Measurements from ENCODE around the gene EXOC4. TPM values are rescaled to one million over a fixed set of nuclear protein-coding genes. Genes with fewer than 3 reads are reported as not detected.

The EXOC4 gene
- total and polyA plus RNA-seq, 2 donors (not counting 3 experiments of a cell fraction or from before 2014, with no cell fraction given): 20.3 to 73.1 TPM

DNA sequence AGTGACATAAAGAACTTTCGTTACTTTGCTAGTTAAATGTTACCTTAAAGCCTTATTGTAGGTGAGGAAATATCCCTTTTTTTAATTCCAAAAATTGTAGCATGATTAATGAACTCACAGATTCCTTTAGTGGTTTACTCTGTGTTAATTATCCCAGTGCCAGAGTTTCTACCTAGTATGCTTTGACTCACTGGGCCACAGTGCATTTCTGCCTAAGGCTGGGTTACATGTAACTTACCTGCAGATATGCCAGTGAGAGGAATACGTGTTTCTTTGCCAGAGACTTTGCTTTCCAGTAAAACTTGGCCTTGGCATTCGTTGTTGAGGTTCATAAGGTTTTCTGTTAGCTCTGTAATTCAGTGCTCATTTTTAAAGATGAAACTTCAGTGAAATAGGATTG, 493.4 kb downstream of the EXOC4 start:
- no peaks in the 10 kb centered on the region for H3K9me1 ChIP-seq (replicated peaks; ENCODE audit: control insufficient read depth, extremely low read depth, insufficient read depth, low read length)
- BruUV-seq (replicated peaks): no TSS peak
- no peak overlapping the region for H3K4me2 ChIP-seq (ENCODE audit: insufficient read depth, low read length)
- H4K20me1 ChIP-seq (replicated peaks; ENCODE audit: control insufficient read depth, extremely low read depth, insufficient read depth, low read length): no peaks in the 10 kb centered on the region
- dilution Hi-C loops (cut with MboI; ENCODE audit: extremely low pct_ligation_motif_present, low sequenced_read_pairs): no loop called here
- H3K27ac ChIP-seq (ENCODE audit: insufficient read depth, low read depth, low read length): no peak overlapping the region
- no peaks in the 10 kb centered on the region for H3K9me3 ChIP-seq (replicated peaks; ENCODE audit: control insufficient read depth, insufficient read depth, low read length)
- no peak for FAIRE-seq
- ChIA-PET POLR2A (no interaction called here), CTCF (no interaction called here)
- TF ChIP-seq POLR2A (IDR thresholded peaks at IDR 0.05; ENCODE audit: low read depth, low read length) (no peak), POLR2AphosphoS5 (IDR thresholded peaks at IDR 0.05; ENCODE audit: insufficient read depth, low read depth, low read length) (no peak), MYC (IDR thresholded peaks at IDR 0.05; ENCODE audit: low read depth, low read length) (no peak), FOS (IDR thresholded peaks at IDR 0.05; ENCODE audit: borderline replicate concordance, insufficient read depth, low read length) (no peak), GATA2 (IDR thresholded peaks at IDR 0.05; ENCODE audit: insufficient read depth, insufficient read length, low read depth, low read length) (no peak), JUN (IDR thresholded peaks at IDR 0.05; ENCODE audit: borderline replicate concordance, insufficient read depth, insufficient read length, low read depth) (no peak)
- TF ChIP-seq, protein P1, sequence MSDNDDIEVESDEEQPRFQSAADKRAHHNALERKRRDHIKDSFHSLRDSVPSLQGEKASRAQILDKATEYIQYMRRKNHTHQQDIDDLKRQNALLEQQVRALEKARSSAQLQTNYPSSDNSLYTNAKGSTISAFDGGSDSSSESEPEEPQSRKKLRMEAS (IDR thresholded peaks at IDR 0.05; ENCODE audit: insufficient read depth, insufficient read length): no peak
- H2AFZ ChIP-seq (ENCODE audit: low read depth, low read length): no peak overlapping the region
- no peak overlapping the region for H3K9ac ChIP-seq (replicated peaks; ENCODE audit: extremely low read depth, insufficient read depth, low read length)
- no peaks in the 10 kb centered on the region for H3K79me2 ChIP-seq (ENCODE audit: control insufficient read depth, insufficient read depth, low read length)
- no peak overlapping the region for H3K4me3 ChIP-seq (replicated peaks in 1 of 3; ENCODE audit: insufficient read depth in 1 of 3, low read depth in 1 of 3, low read length in 3 of 3)
- no peak for DNase-seq (ENCODE audit: low read depth, low spot score)
- no peaks in the 10 kb centered on the region for H3K27me3 ChIP-seq (ENCODE audit: control insufficient read depth in 2 of 2, insufficient read depth in 2 of 2, low read length in 2 of 2)
- no peaks in the 10 kb centered on the region for H3K4me1 ChIP-seq (ENCODE audit: control insufficient read depth, extremely low read depth, insufficient read depth, low read length)
- no peaks in the 10 kb centered on the region for H3K36me3 ChIP-seq (ENCODE audit: control insufficient read depth in 2 of 2, extremely low read depth in 1 of 2, insufficient read depth in 2 of 2, low read length in 2 of 2)
- intact Hi-C loops (cut with micrococcal nuclease): no loop called here

GRCh38 chr7:133746847-133747246, 494.0 kb downstream of the EXOC4 start:
- POLR2A ChIA-PET: no interaction called here

More at GRCh38 chr7:133746847-133747246, 494.0 kb downstream of the EXOC4 start:
- DNase-seq (ENCODE audit: low read depth, low spot score) (no peak), FAIRE-seq (no peak)
- no peaks in the 10 kb centered on the region for H3K79me2 ChIP-seq (ENCODE audit: control insufficient read depth, insufficient read depth, low read length)
- no peaks in the 10 kb centered on the region for H3K36me3 ChIP-seq (ENCODE audit: control insufficient read depth in 2 of 2, extremely low read depth in 1 of 2, insufficient read depth in 2 of 2, low read length in 2 of 2)
- TF ChIP-seq JUN (IDR thresholded peaks at IDR 0.05; ENCODE audit: borderline replicate concordance, insufficient read depth, insufficient read length, low read depth): no peak
- no peak for TF ChIP-seq GATA2 (IDR thresholded peaks at IDR 0.05; ENCODE audit: insufficient read depth, insufficient read length, low read depth, low read length)
- no peak for TF ChIP-seq CTCF (IDR thresholded peaks at IDR 0.05; ENCODE audit: extremely low read depth in 1 of 2, insufficient read depth in 1 of 2, low read depth in 1 of 2, low read length in 2 of 2)
- no peak for TF ChIP-seq FOS (IDR thresholded peaks at IDR 0.05; ENCODE audit: borderline replicate concordance, insufficient read depth, low read length)
- no peak for TF ChIP-seq EZH2 (IDR thresholded peaks at IDR 0.05; ENCODE audit: borderline replicate concordance, low read depth, low read length, severe bottlenecking)
- TF ChIP-seq POLR2AphosphoS5 (IDR thresholded peaks at IDR 0.05; ENCODE audit: insufficient read depth, low read depth, low read length): no peak
- no peak for TF ChIP-seq POLR2A (IDR thresholded peaks at IDR 0.05; ENCODE audit: low read depth, low read length)
- TF ChIP-seq, protein P1 (IDR thresholded peaks at IDR 0.05; ENCODE audit: insufficient read depth, insufficient read length): no peak
- no peak for TF ChIP-seq MYC (IDR thresholded peaks at IDR 0.05; ENCODE audit: low read depth, low read length)
- no peak overlapping the region for H3K9ac ChIP-seq (replicated peaks; ENCODE audit: extremely low read depth, insufficient read depth, low read length)
- H3K4me1 ChIP-seq (ENCODE audit: control insufficient read depth, extremely low read depth, insufficient read depth, low read length): no peaks in the 10 kb centered on the region
- no TSS peak for BruUV-seq (replicated peaks)
- dilution Hi-C loops (cut with MboI; ENCODE audit: extremely low pct_ligation_motif_present, low sequenced_read_pairs) (no loop called here), intact Hi-C loops (cut with micrococcal nuclease) (no loop called here)
- no peaks in the 10 kb centered on the region for H3K9me1 ChIP-seq (replicated peaks; ENCODE audit: control insufficient read depth, extremely low read depth, insufficient read depth, low read length)
- no peak overlapping the region for H3K27ac ChIP-seq (ENCODE audit: insufficient read depth, low read depth, low read length)
- no peaks in the 10 kb centered on the region for H3K27me3 ChIP-seq (ENCODE audit: control insufficient read depth in 2 of 2, insufficient read depth in 2 of 2, low read length in 2 of 2)
- no peaks in the 10 kb centered on the region for H4K20me1 ChIP-seq (replicated peaks; ENCODE audit: control insufficient read depth, extremely low read depth, insufficient read depth, low read length)
- H3K4me2 ChIP-seq (ENCODE audit: insufficient read depth, low read length): no peak overlapping the region
- H3K4me3 ChIP-seq (replicated peaks in 1 of 3; ENCODE audit: insufficient read depth in 1 of 3, low read depth in 1 of 3, low read length in 3 of 3): no peak overlapping the region
- H3K9me3 ChIP-seq (replicated peaks; ENCODE audit: control insufficient read depth, insufficient read depth, low read length): no peaks in the 10 kb centered on the region
- CTCF ChIA-PET: no interaction called here
- H2AFZ ChIP-seq (ENCODE audit: low read depth, low read length): no peak overlapping the region
